ENCODE results near the gene UQCRC1.

The UQCRC1 gene

GRCh38 chr3:48572517-48572916, 36.9 kb downstream of the UQCRC1 start:
- DNase-seq (ENCODE audit: low read depth in 3 of 3, low spot score in 1 of 3) = no peak

GRCh38 chr3:48571938-48572337, 37.5 kb downstream of the UQCRC1 start:
- DNase-seq (ENCODE audit: low read depth in 3 of 3, low spot score in 1 of 3) = no peak

- DNase-seq (ENCODE audit: low read depth in 3 of 3, low spot score in 1 of 3) = no peak
Measured at GRCh38 chr3:48569808-48570450, 39.5 kb downstream of the UQCRC1 start.

- no peak for DNase-seq (ENCODE audit: low read depth in 3 of 3, low spot score in 1 of 3)
Measured at GRCh38 chr3:48569400-48569799, 40.0 kb downstream of the UQCRC1 start.

GRCh38 chr3:48568476-48568875, 41.0 kb downstream of the UQCRC1 start:
- no peak for DNase-seq (ENCODE audit: low read depth in 3 of 3, low spot score in 1 of 3)

GRCh38 chr3:48567500-48567899, 41.9 kb downstream of the UQCRC1 start:
- DNase-seq (ENCODE audit: low read depth in 3 of 3, low spot score in 1 of 3) = no peak

GRCh38 chr3:48567090-48567489, 42.4 kb downstream of the UQCRC1 start:
- no peak for DNase-seq (ENCODE audit: low read depth in 3 of 3, low spot score in 1 of 3)

GRCh38 chr3:48566401-48566760, 43.1 kb downstream of the UQCRC1 start:
- no peak for DNase-seq (ENCODE audit: low read depth in 3 of 3, low spot score in 1 of 3)

GRCh38 chr3:48565591-48566400, 43.6 kb downstream of the UQCRC1 start:
- DNase-seq (ENCODE audit: low read depth in 3 of 3, low spot score in 1 of 3) = no peak

GRCh38 chr3:48565186-48565585, 44.3 kb downstream of the UQCRC1 start:
- no peak for DNase-seq (ENCODE audit: low read depth in 3 of 3, low spot score in 1 of 3)

GRCh38 chr3:48564667-48565066, 44.8 kb downstream of the UQCRC1 start:
- no peak for DNase-seq (ENCODE audit: low read depth in 3 of 3, low spot score in 1 of 3)

GRCh38 chr3:48564022-48564421, 45.4 kb downstream of the UQCRC1 start:
- DNase-seq (ENCODE audit: low read depth in 3 of 3, low spot score in 1 of 3) = no peak

- DNase-seq (ENCODE audit: low read depth in 3 of 3, low spot score in 1 of 3) = no peak
Measured at GRCh38 chr3:48563382-48563918, 46.0 kb downstream of the UQCRC1 start, which contains the start of gene UCN2. TSS of gene UCN2 (minus strand) at chr3:48563781. CDS start at chr3:48563124, 657 bp downstream.

GRCh38 chr3:48562367-48563095, 46.9 kb downstream of the UQCRC1 start:
- DNase-seq (ENCODE audit: low read depth in 3 of 3, low spot score in 1 of 3) = no peak

- DNase-seq (ENCODE audit: low read depth in 3 of 3, low spot score in 1 of 3) = no peak
Measured at GRCh38 chr3:48561045-48561736, 48.3 kb downstream of the UQCRC1 start.

GRCh38 chr3:48560648-48561018, 48.8 kb downstream of the UQCRC1 start:
- no peak for DNase-seq (ENCODE audit: low read depth in 3 of 3, low spot score in 1 of 3)

- no peak for DNase-seq (ENCODE audit: low read depth in 3 of 3, low spot score in 1 of 3)
Measured at GRCh38 chr3:48558493-48559134, 50.8 kb downstream of the UQCRC1 start.

- DNase-seq (ENCODE audit: low read depth in 3 of 3, low spot score in 1 of 3) = peak; percentile 98 to 99 (median 99)
Measured at GRCh38 chr3:48556796-48557626, 52.4 kb downstream of the UQCRC1 start, which contains the start of gene PFKFB4. TSS of gene PFKFB4 (minus strand) at chr3:48556803. CDS start at chr3:48556777, 26 bp downstream.

GRCh38 chr3:48555949-48556795, 53.3 kb downstream of the UQCRC1 start:
- no peak for DNase-seq (ENCODE audit: low read depth in 3 of 3, low spot score in 1 of 3)
